Stimulated activated CD4-positive, alpha-beta T cell treated with anti-CD3 and anti-CD28 coated beads, TNF-alpha, amount 100 ng/mL, for 48 hours (primary cell): ENCODE data around the gene COL18A1.

ENCODE experiments used
- DNase-seq, 3 donors: peaks; one replicate each; pipeline ENCODE4 v3.0.0-alpha.2; 2020; ENCODE audit warnings: low read depth in 3 of 3

The COL18A1 gene

DNA sequence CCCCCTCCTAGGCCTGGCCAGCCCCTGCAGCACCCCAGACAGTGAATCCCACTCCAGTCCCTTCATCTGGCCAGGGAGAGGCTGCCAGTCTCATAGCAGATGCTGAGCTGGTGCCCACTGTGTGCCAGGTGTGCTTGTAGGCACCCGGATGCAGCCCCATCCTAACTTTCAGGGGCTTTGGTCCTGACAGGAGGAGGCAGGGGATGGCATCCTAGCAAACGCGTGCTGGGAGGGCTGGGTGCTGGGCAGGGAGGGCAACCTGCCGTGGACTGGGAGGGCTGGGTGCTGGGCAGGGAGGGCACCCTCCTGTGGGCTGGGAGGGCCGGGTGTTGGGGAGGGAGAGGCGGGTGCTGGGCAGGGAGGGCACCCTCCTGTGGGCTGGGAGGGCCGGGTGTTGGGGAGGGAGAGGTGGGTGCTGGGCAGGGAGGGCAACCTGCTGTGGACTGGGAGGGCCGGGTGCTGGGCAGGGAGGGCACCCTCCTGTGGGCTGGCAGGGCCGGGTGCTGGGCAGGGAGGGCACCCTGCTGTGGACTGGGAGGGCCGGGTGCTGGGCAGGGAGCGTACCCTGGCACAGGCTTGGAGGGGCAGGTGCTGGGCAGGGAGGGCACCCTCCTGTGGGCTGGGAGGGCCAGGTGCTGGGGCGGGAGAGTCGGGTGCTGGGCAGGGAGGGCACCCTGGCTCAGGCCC, 102.0 kb downstream of the COL18A1 start:
- no peak for DNase-seq

DNA sequence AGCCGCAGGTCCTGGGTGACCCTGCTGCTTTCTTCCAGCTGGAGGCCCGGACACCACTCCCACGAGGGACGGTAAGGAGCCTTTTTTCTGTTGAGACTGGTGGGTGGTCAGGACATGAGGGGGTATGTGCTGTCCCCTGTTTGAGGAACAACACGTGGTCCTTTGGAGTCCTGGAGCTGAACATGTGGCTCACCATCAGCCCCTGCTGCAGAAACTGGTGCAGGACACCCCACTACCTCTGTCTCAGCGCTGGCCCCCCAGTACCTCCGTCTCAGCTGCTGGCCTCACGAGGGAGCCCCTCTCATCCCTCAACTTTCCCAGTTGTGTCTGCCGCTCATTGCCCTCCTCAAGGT, 102.5 kb downstream of the COL18A1 start:
- no peak for DNase-seq

DNA sequence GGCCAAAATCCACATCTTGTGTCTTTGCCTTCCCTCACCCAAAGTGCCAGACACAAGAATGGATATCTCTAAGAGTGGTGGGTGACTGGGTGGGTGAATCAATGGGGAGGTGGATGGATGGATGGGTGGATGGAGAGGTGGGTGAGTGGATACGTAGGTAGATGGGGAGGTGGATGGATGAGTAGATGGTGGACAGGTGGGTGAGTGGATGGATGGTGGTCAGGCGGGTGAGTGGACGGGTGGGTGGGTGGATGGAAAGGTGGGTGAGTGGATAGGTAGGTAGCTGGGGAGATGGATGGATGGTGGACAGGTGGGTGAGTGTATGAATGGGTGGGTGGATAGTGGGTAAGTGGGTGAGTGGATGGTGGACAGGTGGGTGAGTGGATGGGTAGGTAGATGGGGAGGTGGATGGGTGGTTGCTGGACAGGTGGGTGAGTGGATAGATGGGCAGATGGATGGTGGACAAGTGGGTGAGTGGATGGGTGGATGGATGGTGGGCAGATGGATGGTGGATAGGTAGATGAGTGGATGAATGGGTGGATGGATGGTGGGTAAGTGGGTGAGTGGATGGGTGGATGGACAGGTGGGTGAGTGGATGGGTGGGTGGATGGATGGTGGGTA, 103.0 kb downstream of the COL18A1 start:
- no peak for DNase-seq

DNA sequence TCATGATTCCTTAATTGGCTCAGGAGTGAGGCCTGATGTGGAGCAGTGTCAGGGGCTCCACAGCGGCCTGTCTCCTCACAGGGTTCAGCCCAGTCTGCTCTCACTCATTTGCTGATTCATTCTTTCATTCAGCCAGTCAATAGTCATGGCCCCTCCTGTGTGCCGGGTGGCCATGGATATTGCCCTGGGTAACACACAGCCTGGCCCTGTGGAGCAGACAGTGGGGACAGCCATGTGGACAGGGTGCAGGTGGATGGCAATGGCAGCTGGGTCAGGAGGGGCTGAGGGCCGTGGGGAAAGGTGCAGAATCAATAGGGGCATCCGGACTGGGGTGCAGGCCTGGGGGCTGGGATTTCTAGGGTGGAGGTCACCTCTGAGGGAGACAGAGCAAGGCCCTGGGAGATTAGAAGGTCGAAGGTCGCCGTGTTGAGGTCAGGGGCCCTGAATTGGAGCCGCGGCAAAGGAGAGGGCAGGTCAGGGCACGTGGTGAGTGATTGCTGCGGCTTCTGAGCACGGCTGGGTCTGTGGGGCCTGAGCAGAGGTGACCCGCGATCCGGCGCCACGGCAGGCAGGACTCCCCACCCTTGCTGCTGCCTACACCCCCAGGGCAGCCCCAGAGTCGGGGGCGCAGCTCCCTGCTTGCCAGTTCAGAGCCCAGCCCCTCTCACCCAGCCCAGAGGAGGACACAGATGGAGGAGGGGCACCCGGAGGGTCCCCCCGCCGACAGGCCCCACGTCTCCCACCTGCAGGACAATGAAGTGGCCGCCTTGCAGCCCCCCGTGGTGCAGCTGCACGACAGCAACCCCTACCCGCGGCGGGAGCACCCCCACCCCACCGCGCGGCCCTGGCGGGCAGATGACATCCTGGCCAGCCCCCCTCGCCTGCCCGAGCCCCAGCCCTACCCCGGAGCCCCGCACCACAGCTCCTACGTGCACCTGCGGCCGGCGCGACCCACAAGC, 103.9 kb downstream of the COL18A1 start:
- no peak for DNase-seq

DNA sequence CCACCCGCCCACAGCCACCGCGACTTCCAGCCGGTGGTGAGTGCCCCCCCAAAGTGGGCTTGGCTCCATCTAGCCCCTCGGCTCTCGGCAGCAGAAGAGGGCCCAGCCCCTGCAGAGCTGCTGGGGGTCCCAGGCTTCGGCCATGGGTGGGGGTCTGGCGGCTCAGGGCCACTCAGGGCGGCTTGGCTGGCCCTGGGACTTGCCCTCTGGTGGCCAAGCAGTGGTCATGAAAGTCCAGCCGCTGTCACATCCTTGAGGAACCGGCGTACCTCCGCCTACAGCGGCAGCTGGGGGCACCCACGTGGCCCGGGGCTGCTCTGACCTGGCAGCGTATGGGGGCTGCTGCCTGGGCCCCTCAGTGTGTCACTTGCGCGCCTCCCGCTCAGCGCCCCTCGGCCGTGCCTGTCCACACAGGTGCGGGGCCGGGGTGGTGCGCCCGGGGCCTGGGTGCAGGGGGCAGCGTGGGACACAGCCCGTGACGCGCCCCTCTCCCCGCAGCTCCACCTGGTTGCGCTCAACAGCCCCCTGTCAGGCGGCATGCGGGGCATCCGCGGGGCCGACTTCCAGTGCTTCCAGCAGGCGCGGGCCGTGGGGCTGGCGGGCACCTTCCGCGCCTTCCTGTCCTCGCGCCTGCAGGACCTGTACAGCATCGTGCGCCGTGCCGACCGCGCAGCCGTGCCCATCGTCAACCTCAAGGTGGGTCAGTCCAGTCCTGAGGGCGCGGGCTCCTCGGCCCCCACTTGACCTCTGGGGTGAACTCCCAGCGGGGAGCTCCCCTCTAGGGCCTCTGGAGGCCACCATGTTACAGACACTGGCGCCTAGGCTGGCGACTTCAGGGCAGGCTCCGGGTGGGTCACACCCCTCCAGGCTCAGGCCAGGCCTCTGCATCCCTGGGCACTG, 104.9 kb downstream of the COL18A1 start:
- no peak for DNase-seq

DNA sequence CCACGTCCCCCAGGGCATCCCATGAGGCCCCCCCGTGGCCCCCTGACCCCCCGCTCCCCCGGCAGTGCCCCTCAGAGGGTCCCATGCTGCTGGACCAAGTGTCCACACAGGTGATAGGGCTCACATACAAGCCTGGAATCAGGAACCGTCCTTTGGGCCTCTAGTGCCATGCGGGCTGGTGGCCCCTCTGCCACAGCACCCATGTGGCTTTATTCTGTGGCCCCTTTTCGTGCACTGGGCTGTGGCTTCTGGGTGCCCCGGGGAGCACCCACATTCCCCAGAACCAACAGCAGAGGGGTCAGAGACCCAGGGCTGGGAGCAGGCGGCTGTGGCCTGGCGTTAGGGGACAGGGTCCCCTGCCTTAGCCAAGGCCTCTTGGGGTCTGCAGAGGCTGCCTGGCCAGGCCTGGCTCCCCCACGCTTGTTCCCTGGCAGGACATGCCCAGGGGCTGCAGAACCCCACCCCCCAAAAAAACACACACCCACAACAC, 105.5 kb downstream of the COL18A1 start:
- DNase-seq = no peak

DNA sequence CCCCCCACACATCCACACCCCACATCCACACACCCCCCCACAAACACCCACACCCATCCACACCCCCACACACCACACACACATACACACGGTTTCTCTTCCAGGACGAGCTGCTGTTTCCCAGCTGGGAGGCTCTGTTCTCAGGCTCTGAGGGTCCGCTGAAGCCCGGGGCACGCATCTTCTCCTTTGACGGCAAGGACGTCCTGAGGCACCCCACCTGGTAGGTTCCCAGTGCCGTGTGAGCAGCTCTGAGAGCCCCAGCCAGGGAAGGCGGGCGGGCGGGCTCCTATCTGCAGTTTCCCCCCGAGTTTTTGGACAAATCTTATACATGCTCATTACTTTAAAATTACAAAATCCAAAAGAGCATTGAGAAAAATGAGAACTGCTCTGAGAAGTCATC, 106.0 kb downstream of the COL18A1 start:
- DNase-seq = no peak

DNA sequence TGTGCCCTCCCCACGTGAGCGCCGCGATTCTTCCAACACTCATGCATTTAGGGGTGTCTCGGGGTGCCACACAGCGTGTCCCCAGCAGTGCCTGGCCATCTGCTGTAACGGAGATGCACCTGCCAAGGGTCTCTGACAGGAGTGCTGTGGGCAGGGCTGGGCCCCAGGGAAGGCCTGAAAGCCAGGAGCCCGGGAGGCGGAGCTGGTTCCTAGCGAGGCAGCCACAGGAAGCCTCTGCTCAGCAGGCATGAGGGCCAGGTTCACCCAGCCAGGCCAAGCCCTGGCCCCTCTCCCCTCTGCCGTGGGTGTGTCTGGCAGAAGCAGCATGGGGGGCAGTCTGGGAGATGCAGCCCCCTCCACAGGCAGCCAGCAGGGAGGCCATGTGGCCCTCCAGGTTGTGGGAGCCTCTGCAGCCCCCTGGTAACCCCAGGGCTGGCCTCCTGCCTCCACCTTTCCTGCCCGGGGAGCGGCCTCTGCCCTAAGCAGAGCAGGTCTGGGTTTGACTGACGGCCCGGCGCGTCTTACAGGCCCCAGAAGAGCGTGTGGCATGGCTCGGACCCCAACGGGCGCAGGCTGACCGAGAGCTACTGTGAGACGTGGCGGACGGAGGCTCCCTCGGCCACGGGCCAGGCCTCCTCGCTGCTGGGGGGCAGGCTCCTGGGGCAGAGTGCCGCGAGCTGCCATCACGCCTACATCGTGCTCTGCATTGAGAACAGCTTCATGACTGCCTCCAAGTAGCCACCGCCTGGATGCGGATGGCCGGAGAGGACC, 106.9 kb downstream of the COL18A1 start:
- no peak for DNase-seq

DNA sequence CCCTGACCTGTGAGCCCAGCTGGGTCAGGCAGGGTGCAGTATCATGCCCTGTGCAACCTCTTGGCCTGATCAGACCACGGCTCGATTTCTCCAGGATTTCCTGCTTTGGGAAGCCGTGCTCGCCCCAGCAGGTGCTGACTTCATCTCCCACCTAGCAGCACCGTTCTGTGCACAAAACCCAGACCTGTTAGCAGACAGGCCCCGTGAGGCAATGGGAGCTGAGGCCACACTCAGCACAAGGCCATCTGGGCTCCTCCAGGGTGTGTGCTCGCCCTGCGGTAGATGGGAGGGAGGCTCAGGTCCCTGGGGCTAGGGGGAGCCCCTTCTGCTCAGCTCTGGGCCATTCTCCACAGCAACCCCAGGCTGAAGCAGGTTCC, 107.6 kb downstream of the COL18A1 start:
- DNase-seq = no peak

DNA sequence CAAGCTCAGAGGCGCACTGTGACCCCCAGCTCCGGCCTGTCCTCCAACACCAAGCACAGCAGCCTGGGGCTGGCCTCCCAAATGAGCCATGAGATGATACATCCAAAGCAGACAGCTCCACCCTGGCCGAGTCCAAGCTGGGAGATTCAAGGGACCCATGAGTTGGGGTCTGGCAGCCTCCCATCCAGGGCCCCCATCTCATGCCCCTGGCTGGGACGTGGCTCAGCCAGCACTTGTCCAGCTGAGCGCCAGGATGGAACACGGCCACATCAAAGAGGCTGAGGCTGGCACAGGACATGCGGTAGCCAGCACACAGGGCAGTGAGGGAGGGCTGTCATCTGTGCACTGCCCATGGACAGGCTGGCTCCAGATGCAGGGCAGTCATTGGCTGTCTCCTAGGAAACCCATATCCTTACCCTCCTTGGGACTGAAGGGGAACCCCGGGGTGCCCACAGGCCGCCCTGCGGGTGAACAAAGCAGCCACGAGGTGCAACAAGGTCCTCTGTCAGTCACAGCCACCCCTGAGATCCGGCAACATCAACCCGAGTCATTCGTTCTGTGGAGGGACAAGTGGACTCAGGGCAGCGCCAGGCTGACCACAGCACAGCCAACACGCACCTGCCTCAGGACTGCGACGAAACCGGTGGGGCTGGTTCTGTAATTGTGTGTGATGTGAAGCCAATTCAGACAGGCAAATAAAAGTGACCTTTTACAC, 108.2 kb downstream of the COL18A1 start:
- no peak for DNase-seq

DNA sequence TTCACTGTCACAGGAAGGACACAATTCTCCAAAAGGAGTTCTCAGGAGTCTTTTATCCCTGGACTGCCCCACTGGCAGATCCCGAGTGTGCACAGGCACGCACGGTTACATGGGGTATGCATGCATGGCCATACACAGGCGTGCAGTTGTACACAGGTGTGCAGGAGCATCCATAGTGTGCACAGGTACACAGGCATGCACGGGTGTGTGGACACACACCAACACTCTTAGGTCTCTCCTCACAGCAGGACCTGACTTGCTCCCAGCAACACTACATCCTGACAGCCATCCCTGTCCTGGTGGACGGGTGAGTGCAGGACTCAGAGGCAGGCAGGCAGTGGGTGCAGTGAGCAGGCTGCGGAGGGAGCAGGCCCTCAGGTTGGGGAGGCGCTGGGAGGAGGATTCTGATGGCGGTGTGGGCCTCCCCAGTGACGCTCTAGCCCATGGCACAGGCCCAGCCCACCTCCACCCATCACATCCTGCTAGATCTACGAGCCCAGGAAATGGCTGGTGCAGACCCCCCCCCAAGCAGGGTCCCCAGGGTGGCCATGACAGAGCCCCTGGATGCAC, 108.9 kb downstream of the COL18A1 start:
- DNase-seq = no peak

DNA sequence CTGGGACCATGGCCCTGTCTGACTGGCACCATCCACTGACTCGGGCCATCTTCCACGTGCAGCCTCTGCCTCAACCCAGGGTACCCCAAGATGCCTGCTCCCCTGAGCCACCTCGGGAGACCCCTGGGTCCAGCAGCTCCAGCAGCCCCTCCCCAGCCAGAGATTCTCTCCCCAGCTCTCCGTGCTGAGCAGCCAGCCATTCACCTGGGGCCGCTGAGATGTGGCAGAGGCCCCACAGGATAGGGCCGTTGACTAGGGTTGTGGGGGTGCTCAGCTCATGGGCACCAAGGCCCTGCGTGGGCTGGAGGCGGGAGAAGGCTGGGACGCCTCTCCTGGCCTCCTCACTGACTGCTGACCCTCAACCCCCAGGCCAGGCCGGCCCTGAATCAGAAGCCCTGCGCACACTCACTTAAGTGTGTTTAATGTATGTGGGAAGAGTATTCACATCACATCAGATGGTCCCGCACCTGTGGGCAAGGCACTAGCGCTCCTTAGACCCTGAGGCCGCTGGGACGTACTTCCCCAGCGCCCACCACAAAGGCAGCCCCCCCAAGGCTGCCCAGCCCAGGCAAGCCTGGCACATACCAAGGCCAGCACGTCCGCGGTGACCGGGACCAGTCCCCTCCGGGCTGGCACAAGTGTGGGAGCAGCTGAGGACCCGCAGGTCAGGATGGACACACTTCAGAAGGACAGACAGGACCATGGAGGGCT, 109.5 kb downstream of the COL18A1 start:
- no peak for DNase-seq

DNA sequence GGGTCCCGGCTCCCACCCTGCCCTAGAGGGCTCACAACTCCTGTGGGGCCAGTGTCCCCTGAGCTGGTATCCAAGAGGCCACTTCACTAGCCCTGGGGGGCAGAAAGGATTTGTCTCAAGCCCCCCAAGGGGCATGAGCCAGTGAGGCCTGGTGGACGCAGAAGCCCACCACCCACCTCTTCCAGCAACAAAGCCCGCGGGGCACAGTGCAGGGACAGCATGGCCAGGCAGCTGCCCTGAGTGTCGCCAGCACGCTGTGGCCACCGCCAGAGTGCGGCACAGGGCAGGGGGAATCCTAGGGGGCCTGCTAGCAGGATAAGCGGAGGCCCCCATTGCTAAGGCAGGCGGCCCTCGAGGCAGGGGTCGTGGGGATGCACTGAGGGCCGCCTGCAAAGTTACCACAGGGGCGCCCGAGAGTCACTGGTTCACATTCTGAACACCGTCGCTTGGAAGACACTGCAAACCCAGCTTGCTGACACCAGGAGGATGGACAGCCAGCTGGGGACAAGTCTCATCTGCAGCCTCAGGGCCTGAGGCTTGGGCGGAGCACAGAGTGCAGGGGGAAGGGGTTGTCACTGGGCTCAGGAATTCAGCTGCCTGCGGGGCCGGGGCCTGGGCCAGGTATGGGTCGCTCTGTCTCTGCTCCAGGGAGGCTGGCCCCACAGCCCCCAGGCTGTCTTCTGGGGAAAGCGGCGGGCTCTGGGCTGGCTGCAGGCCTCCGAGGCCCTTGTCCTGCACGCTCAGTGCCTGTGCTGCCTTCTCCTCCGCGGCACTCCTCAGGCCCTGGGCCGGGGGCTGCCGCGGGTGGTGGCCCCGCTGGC, 110.5 kb downstream of the COL18A1 start:
- DNase-seq = no peak

DNA sequence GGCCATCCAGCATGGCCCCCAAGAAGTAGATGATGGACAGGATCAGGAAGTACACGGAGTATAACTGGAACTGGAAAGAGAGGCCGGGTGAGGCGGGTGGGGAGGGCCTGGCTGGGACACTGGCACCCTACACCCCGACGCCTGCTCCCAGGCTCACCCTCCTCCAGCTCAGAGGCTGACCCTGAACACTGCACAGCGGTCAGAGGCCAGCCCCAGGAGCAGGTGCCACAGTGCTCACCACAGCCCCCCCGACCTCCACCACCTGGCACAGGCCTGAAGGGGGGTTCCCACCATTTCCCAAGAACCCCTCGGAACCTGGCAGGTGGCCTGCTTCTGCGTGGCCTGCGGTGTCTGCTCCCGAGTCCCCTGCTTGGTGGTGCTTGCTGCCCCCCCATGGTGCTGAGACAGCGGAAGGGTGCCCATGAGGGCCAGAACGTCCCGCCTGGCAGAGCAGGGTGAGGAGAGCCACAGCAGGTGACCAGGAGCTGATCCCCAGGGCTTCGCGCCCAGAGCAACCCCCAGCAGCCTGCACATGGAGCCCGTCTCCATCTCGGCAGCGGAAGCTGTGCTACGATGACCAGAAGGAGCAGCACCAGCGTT, 111.2 kb downstream of the COL18A1 start:
- no peak for DNase-seq

DNA sequence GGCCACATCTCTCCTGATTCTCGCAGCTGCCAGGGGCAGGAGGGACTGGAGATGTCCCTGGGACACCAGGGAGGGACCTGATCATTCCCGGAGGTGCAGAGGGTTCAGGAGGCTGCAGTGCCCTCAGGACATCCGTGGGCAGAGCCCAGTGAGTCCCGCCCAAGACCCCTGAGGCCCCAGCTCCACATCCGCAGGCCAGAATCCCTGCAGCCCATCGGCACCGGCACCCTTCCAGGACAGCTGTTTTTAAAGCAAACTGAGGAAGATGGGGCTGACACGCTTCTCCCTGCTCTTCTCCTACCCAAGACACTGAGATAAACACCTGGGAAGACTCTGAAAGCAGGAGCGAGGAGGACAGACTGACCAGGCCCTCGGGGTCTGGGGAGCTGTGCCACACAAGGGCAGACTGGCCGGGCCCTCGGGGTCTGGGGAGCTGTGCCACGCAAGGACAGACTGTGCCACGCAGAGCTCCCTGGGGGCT, 111.7 kb downstream of the COL18A1 start:
- DNase-seq = no peak

DNA sequence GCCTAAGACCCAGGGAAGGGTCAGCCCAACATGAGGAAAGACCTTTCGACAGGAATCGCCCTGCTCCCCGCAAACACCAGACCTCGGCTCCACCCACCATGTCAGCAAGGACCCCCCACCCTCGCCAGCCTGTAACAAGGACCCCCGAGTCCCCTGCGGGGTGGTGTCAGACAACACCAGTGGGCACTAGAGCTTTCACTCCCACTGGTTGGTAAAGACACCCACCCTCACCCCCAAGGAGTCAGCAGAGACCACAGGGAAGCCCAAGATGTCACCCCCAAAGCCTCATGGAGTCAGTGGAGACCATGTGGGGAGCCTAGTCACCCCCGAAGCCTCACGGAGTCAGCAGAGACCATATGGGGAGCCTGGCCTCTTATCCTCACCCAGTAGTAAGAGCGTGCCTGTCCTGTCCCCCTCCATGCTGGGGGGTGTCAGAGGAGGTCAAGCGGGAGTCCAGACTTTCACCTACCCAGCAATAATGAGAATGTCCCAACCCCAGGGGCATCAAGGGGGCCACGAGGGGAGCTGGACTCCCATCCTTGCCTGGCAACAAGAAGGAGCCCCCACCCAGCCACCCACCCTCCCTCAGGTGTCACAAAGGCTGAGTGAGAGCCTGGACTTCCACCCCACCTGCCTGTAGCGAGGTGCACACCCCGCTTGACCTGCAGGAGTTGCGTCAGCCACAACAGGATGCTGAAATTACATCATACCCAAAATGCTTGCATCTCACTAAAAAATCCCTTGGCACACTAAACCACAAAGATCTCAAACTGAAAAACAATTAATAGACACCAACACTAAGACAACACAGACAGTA, 112.5 kb downstream of the COL18A1 start:
- DNase-seq = no peak

DNA sequence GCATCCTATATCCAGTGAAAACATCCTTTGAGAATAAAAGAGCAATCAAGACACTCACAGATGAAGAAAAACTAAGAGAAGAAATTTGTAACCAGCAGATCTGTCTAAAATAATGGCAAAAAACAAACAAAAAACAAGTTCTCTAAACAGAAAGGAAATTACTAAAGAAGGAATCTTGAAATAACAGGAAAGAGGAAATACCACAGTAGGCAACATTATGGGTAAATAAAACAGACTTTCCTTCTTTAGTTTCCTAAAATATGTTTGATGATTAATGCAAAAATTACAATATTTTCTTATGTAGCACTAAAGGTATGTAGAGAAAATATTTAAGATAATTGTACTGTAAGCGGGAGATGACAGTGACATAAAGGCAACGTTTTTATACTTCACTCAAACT, 113.8 kb downstream of the COL18A1 start:
- DNase-seq = no peak
